ENCODE results near the gene SLIT3.

The SLIT3 gene

DNA sequence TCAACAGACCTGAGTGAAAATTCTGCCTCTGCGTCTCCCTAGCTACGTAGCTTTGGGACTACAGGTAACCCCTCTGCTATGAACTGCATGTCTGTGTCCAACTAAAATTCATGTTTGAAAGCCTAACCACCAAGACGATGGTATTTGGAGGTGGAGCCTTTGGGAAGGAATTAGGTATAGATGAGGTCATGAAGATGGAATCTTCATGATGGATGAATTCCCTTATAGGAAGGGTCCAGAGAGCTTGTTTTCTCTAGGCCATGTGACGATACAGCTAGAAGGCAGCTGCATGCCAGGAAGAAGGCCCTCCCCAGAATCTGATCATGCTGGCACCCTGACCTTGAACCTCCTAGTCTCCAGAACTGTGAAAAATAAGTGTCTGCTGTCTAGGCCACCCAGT, 296.4 kb downstream of the SLIT3 start:
- no peak overlapping the region for H3K4me3 ChIP-seq (replicated peaks; ENCODE audit: insufficient read depth, low read length)
- DNase-seq (ENCODE audit: low read depth in 1 of 2, low spot score in 1 of 2), result no peak
- peaks cover 9% of the 10 kb centered on the region for H3K27me3 ChIP-seq (ENCODE audit: insufficient read depth, poor library complexity, severe bottlenecking)
- no peak overlapping the region for H3K27ac ChIP-seq (replicated peaks)
- TF ChIP-seq SPI1 (IDR thresholded peaks at IDR 0.05; ENCODE audit: borderline replicate concordance, low read depth), result no peak
- TF ChIP-seq POLR2AphosphoS5 (IDR thresholded peaks at IDR 0.05; ENCODE audit: low read depth), result no peak
- TF ChIP-seq, protein P1, sequence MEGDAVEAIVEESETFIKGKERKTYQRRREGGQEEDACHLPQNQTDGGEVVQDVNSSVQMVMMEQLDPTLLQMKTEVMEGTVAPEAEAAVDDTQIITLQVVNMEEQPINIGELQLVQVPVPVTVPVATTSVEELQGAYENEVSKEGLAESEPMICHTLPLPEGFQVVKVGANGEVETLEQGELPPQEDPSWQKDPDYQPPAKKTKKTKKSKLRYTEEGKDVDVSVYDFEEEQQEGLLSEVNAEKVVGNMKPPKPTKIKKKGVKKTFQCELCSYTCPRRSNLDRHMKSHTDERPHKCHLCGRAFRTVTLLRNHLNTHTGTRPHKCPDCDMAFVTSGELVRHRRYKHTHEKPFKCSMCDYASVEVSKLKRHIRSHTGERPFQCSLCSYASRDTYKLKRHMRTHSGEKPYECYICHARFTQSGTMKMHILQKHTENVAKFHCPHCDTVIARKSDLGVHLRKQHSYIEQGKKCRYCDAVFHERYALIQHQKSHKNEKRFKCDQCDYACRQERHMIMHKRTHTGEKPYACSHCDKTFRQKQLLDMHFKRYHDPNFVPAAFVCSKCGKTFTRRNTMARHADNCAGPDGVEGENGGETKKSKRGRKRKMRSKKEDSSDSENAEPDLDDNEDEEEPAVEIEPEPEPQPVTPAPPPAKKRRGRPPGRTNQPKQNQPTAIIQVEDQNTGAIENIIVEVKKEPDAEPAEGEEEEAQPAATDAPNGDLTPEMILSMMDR (IDR thresholded peaks at IDR 0.05; ENCODE audit: insufficient read depth, low read length), result no peak
- no peak for TF ChIP-seq REST (IDR thresholded peaks at IDR 0.05; ENCODE audit: insufficient replicate concordance, low read depth)
- no peak for TF ChIP-seq GABPA (IDR thresholded peaks at IDR 0.05; ENCODE audit: low read depth)

- DNase-seq (ENCODE audit: low read depth in 1 of 2, low spot score in 1 of 2), result no peak
- TF ChIP-seq POLR2AphosphoS5 (IDR thresholded peaks at IDR 0.05; ENCODE audit: low read depth) (no peak), SPI1 (IDR thresholded peaks at IDR 0.05; ENCODE audit: borderline replicate concordance, low read depth) (no peak), REST (IDR thresholded peaks at IDR 0.05; ENCODE audit: insufficient replicate concordance, low read depth) (no peak), GABPA (IDR thresholded peaks at IDR 0.05; ENCODE audit: low read depth) (no peak)
- TF ChIP-seq, protein P1 (IDR thresholded peaks at IDR 0.05; ENCODE audit: insufficient read depth, low read length), result no peak
- Histone ChIP-seq H3K27me3 (ENCODE audit: insufficient read depth, poor library complexity, severe bottlenecking) (peaks cover 9% of the 10 kb centered on the region), H3K27ac (replicated peaks) (no peak overlapping the region), H3K4me3 (replicated peaks; ENCODE audit: insufficient read depth, low read length) (no peak overlapping the region)
These were observed 297.0 kb downstream of the SLIT3 start for GRCh38 chr5:169003721-169004541.

GRCh38 chr5:169002953-169003555, 297.9 kb downstream of the SLIT3 start:
- DNase-seq (ENCODE audit: low read depth in 1 of 2, low spot score in 1 of 2), result no peak
- H3K27ac ChIP-seq (replicated peaks), result no peak overlapping the region
- TF ChIP-seq, protein P1 (IDR thresholded peaks at IDR 0.05; ENCODE audit: insufficient read depth, low read length), result no peak
- TF ChIP-seq SPI1 (IDR thresholded peaks at IDR 0.05; ENCODE audit: borderline replicate concordance, low read depth), result no peak
- TF ChIP-seq GABPA (IDR thresholded peaks at IDR 0.05; ENCODE audit: low read depth), result no peak
- TF ChIP-seq REST (IDR thresholded peaks at IDR 0.05; ENCODE audit: insufficient replicate concordance, low read depth), result no peak
- TF ChIP-seq POLR2AphosphoS5 (IDR thresholded peaks at IDR 0.05; ENCODE audit: low read depth), result no peak
- H3K27me3 ChIP-seq (ENCODE audit: insufficient read depth, poor library complexity, severe bottlenecking), result peaks cover 9% of the 10 kb centered on the region
- no peak overlapping the region for H3K4me3 ChIP-seq (replicated peaks; ENCODE audit: insufficient read depth, low read length)
